GM21825 (cell line): ENCODE measurements around the gene MAGEB6.
"Not testable (repeated sequence)": the region's sequence is repeated elsewhere in the genome, so short reads cannot be mapped to it uniquely, and the experiment has no call there.

Source experiments
- ATAC-seq: cut with Tn5 transposase; IDR thresholded peaks from one replicate; pipeline ENCODE4 v1.9.1; 2021; ENCODE audit warnings: mild to moderate bottlenecking, moderate library complexity; ENCODE audit not compliant: unreplicated experiment

Gene MAGEB6

GRCh38 chrX:26192204-26192603 lies at the start of gene MAGEB6:
TSS of gene MAGEB6 (plus strand) at chrX:26192440. CDS start at chrX:26193847, 1,407 bp downstream.
- no peak for ATAC-seq

GRCh38 chrX:26146024-26146423 lies 46.2 kb upstream of the MAGEB6 start:
- ATAC-seq, result no peak

DNA sequence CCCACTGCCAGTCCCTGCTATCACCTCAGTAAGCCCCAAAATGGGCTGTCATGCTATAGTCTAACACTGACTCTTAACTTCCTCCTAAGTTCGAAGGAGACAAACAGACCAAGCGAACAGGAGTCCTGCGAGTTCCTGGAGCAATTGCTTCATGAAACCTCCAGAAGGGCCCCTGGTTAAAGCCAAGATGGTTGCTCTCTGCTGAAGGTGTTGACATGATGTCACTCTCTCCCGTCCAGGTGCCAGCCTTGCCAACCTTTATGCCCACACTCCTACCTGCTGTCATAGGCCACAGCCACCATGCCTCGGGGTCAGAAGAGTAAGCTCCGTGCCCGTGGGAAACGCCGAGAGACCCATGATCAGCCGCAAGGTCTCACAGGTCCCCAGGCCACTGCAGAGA lies 31.9 kb upstream of the MAGEB6 start, which contains the start of gene MAGEB6B:
Gene MAGEB6B, plus strand, starts transcription at position 301 of the 400 bp plus-strand sequence. Its CDS starts 0 bp downstream, at position 301.
- no peak for ATAC-seq

- ATAC-seq, result no peak
Observed at GRCh38 chrX:26203561-26203960, 11.3 kb downstream of the MAGEB6 start.

- not testable (repeated sequence) for ATAC-seq
Observed at GRCh38 chrX:26204717-26205116, 12.5 kb downstream of the MAGEB6 start.

- ATAC-seq, result no peak
Observed at GRCh38 chrX:26208012-26208411, 15.8 kb downstream of the MAGEB6 start.

GRCh38 chrX:26215869-26216268 lies 23.6 kb downstream of the MAGEB6 start, which contains the start of gene MAGEB5:
TSS of gene MAGEB5 (plus strand) at chrX:26216169. CDS start at chrX:26217302, 1,133 bp downstream.
- ATAC-seq, result no peak

DNA sequence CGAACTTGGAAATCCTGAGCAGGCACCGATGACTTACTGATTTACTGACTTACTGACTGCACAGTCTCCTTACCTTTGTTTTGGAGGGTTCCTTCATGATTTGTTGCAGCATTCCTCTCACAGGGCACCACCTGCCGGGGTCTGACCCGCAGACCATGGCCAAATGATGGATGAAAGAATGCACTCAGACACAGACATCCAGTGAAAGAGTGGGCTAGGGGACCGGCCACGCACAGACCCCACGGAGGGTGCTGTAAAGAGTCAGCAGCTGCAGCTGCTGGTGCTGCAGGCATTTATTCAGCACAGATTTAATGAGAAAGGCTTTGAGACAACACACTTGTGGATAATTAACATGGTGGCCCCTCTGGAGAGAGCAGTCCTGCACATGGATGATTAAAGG lies 27.1 kb downstream of the MAGEB6 start:
- ATAC-seq, result no peak

DNA sequence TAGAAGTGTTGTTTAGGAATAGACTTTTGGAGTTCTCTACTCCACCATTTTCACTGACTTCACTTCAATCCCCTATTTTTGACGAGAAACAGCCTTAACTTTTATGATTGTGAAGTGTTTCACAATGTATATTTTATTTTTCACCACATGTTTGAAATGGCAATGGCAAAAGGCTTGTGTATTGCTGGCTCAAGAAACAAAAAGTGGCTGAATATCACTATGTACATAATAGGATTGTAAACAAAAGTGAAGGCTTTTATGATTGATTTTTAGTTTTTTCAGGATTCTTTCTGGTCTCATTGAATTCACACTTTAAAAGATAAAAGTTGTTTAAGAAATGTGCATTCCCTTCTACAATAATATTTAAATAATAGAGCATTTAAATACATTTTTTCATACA lies 41.9 kb downstream of the MAGEB6 start:
- no peak for ATAC-seq
